ENCODE measurements around the gene GTF2IRD1.

DNA sequence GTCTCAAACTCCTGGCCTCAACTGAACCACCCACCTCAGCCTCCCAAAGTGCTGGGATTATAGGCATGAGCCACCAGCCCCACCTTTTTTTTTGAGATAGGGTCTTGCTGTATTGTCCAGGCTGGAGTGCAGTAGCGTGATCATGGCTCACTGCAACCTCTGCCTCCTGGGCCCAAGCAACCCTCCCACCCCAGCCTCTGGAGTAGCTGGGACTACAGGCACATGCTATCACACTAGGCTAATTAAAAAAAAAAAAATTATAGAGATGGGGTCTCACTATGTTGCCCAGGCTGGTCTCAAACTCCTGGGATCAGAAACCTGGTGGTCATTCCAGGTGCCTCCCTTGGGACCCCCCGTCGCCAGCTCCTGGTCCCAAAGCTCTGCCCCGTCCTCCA, 25.0 kb downstream of the GTF2IRD1 start:
- TF ChIP-seq, protein P1, sequence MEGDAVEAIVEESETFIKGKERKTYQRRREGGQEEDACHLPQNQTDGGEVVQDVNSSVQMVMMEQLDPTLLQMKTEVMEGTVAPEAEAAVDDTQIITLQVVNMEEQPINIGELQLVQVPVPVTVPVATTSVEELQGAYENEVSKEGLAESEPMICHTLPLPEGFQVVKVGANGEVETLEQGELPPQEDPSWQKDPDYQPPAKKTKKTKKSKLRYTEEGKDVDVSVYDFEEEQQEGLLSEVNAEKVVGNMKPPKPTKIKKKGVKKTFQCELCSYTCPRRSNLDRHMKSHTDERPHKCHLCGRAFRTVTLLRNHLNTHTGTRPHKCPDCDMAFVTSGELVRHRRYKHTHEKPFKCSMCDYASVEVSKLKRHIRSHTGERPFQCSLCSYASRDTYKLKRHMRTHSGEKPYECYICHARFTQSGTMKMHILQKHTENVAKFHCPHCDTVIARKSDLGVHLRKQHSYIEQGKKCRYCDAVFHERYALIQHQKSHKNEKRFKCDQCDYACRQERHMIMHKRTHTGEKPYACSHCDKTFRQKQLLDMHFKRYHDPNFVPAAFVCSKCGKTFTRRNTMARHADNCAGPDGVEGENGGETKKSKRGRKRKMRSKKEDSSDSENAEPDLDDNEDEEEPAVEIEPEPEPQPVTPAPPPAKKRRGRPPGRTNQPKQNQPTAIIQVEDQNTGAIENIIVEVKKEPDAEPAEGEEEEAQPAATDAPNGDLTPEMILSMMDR (IDR thresholded peaks at IDR 0.05) = no peak
- no peak for TF ChIP-seq POLR2A (IDR thresholded peaks at IDR 0.05)

Measured in Peyer's patch (tissue), 4 donors.